ENCODE measurements around the gene KDM1B.

GRCh38 chr6:18182568-18182967 is 27.3 kb downstream of the KDM1B start:
- TF ChIP-seq CTCF (IDR thresholded peaks at IDR 0.05) (no peak), EZH2 (IDR thresholded peaks at IDR 0.05) (no peak)

Measured in neural progenitor cell (in vitro differentiated cells).